HK-2 (cell line): ENCODE measurements around the gene C14orf132.
"Not testable (repeated sequence)": the region's sequence is repeated elsewhere in the genome, so short reads cannot be mapped to it uniquely, and the experiment has no call there.

Experiments
- DNase-seq: peaks from one replicate; pipeline ENCODE4 v3.0.0-alpha.2; 2018; ENCODE audit not compliant: unreplicated experiment

C14orf132 gene

GRCh38 chr14:96038920-96039632 is at the start of gene C14orf132:
Gene C14orf132, plus strand, starts transcription at chr14:96039362. Its CDS starts 139 bp downstream, at chr14:96039501.
- peak; percentile 7 for DNase-seq

GRCh38 chr14:95993768-95994592 is 45.2 kb upstream of the C14orf132 start:
- peak; percentile 4 for DNase-seq

- DNase-seq = no peak
Observed at GRCh38 chr14:95994593-95994928, 44.6 kb upstream of the C14orf132 start.

- no peak for DNase-seq
Observed at GRCh38 chr14:95998656-95999055, 40.5 kb upstream of the C14orf132 start.

GRCh38 chr14:96001866-96002497 is 37.2 kb upstream of the C14orf132 start:
- DNase-seq = no peak

- no peak for DNase-seq
Observed at GRCh38 chr14:96002498-96002884, 36.7 kb upstream of the C14orf132 start.

GRCh38 chr14:96011131-96011530 is 28.0 kb upstream of the C14orf132 start:
- no peak for DNase-seq

- no peak for DNase-seq
Observed at GRCh38 chr14:96011607-96012006, 27.6 kb upstream of the C14orf132 start.

GRCh38 chr14:96012757-96013156 is 26.4 kb upstream of the C14orf132 start:
- not testable (repeated sequence) for DNase-seq

GRCh38 chr14:96014176-96014575 is 25.0 kb upstream of the C14orf132 start:
- DNase-seq = no peak

- no peak for DNase-seq
Observed at GRCh38 chr14:96016501-96017160, 22.5 kb upstream of the C14orf132 start.

- no peak for DNase-seq
Observed at GRCh38 chr14:96017882-96018281, 21.3 kb upstream of the C14orf132 start.

- DNase-seq = no peak
Observed at GRCh38 chr14:96027431-96028355, 11.5 kb upstream of the C14orf132 start.

GRCh38 chr14:96029089-96029645 is 10.0 kb upstream of the C14orf132 start:
- no peak for DNase-seq

GRCh38 chr14:96030108-96030760 is 8.9 kb upstream of the C14orf132 start:
- DNase-seq = no peak

- no peak for DNase-seq
Observed at GRCh38 chr14:96031691-96032090, 7.5 kb upstream of the C14orf132 start.

- DNase-seq = no peak
Observed at GRCh38 chr14:96035456-96035855, 3.7 kb upstream of the C14orf132 start.

- DNase-seq = no peak
Observed at GRCh38 chr14:96037891-96038557, 1.1 kb upstream of the C14orf132 start.

GRCh38 chr14:96038558-96038919 is 623 bp upstream of the C14orf132 start:
- no peak for DNase-seq
